IMR-90 (cell line): ENCODE data around the gene FRMD5. TPM values are rescaled to one million over a fixed set of nuclear protein-coding genes. Genes with fewer than 3 reads are reported as not detected.
"Not testable (repeated sequence)": the region's sequence is repeated elsewhere in the genome, so short reads cannot be mapped to it uniquely, and the experiment has no call there.

Source experiments
- ATAC-seq: fragments of 200-7000 bp; cut with Tn5 transposase; 2 replicates; pipeline ENCODE4 v1.9.1; 2020; ENCODE audit warnings: low read depth, mild to moderate bottlenecking, moderate library complexity
- BruUV-seq: library from RNA; stranded (reverse); fragments of 400-500 nt; replicated peaks from 2 replicates; lab custom pipeline; 2021; lab: Mats Ljungman, UMichigan
- CTCF ChIA-PET: fragments of 300-600 bp; formaldehyde crosslinking; extraction: SDS; loops from one replicate; lab custom pipeline; 2021; ENCODE audit warnings: antibody characterized with exemption; lab: Yijun Ruan, JAX
- POLR2A ChIA-PET: fragments of 300-600 bp; sonication (Branson Sonifier 250); formaldehyde crosslinking; loops from one replicate; lab custom pipeline; 2022; ENCODE audit warnings: antibody characterized with exemption; ENCODE audit not compliant: unreplicated experiment; lab: Charles Lee
- DNase-seq: peaks from one replicate; pipeline ENCODE4 v3.0.0; 2013
- H2AFZ ChIP-seq: replicated peaks from 2 replicates; pipeline ENCODE3; 2013; ENCODE audit warnings: low read length, mild to moderate bottlenecking; ENCODE audit not compliant: poor library complexity
- H2AK5ac ChIP-seq: 2 replicates; pipeline ENCODE4 v1.6.1; 2013; ENCODE audit warnings: low read depth, low read length, inconsistent platforms
- H2AK9ac ChIP-seq: replicated peaks from 2 replicates; pipeline ENCODE3; 2013; ENCODE audit warnings: mild to moderate bottlenecking, low read depth, low read length, moderate library complexity; ENCODE audit not compliant: poor library complexity
- H2BK120ac ChIP-seq: 2 replicates; pipeline ENCODE4 v1.6.1; 2013; ENCODE audit warnings: low read depth, low read length, inconsistent platforms
- H2BK15ac ChIP-seq: 3 replicates; pipeline ENCODE4 v1.6.1; 2013; ENCODE audit warnings: low read depth, low read length, inconsistent platforms
- H2BK20ac ChIP-seq: 2 replicates; pipeline ENCODE4 v1.6.1; 2013; ENCODE audit warnings: low read depth, mild to moderate bottlenecking, inconsistent platforms, low read length, moderate library complexity
- H2BK5ac ChIP-seq: 2 replicates; pipeline ENCODE4 v1.6.1; 2013; ENCODE audit warnings: mild to moderate bottlenecking, low read depth, low read length, inconsistent platforms; ENCODE audit not compliant: poor library complexity, severe bottlenecking
- H3K14ac ChIP-seq: replicated peaks from 2 replicates; pipeline ENCODE4 v1.6.1; 2013; ENCODE audit warnings: low read depth, low read length, inconsistent platforms
- H3K18ac ChIP-seq: 2 replicates; pipeline ENCODE4 v1.6.1; 2013; ENCODE audit warnings: low read depth, low read length, control low read depth
- H3K23ac ChIP-seq: 2 replicates; pipeline ENCODE4 v1.6.1; 2013; ENCODE audit warnings: low read depth, low read length, inconsistent platforms
- H3K27ac ChIP-seq: 2 replicates; pipeline ENCODE4 v1.5.1; 2013; ENCODE audit warnings: mild to moderate bottlenecking, control low read depth, low read length; ENCODE audit not compliant: insufficient read depth
- H3K27me3 ChIP-seq: 2 replicates; pipeline ENCODE4 v1.6.1; 2013; ENCODE audit warnings: low read length; ENCODE audit not compliant: control insufficient read depth, insufficient read depth
- H3K36me3 ChIP-seq: 2 replicates; pipeline ENCODE4 v1.6.1; 2013; ENCODE audit warnings: low read length, mixed read lengths; ENCODE audit not compliant: control insufficient read depth, insufficient read depth
- H3K4ac ChIP-seq: 2 replicates; pipeline ENCODE4 v1.6.1; 2013; ENCODE audit warnings: low read depth, low read length, inconsistent platforms
- H3K4me1 ChIP-seq: 2 replicates; pipeline ENCODE4 v1.6.1; 2013; ENCODE audit warnings: low read length, mixed read lengths; ENCODE audit not compliant: control insufficient read depth, insufficient read depth
- H3K4me2 ChIP-seq: 2 replicates; pipeline ENCODE4 v1.6.1; 2013; ENCODE audit warnings: low read depth, mild to moderate bottlenecking, control low read depth, low read length, moderate library complexity
- H3K4me3 ChIP-seq: 2 replicates; pipeline ENCODE4 v1.5.1; 2013; ENCODE audit warnings: low read depth, mild to moderate bottlenecking, control low read depth, low read length, moderate library complexity; ENCODE audit not compliant: insufficient read depth
- H3K56ac ChIP-seq: 2 replicates; pipeline ENCODE4 v1.6.1; 2013; ENCODE audit warnings: low read length, inconsistent platforms; ENCODE audit not compliant: insufficient read depth; ENCODE audit errors: extremely low read depth
- H3K79me1 ChIP-seq, 2 experiments: 2 replicates each; pipeline ENCODE4 v1.6.1; 2013; ENCODE audit warnings: low read length in 2 of 2, inconsistent platforms in 1 of 2, low read depth in 1 of 2
- H3K9ac ChIP-seq: 2 replicates; pipeline ENCODE4 v1.6.1; 2013; ENCODE audit warnings: low read depth, low read length, control low read depth
- H3K9me1 ChIP-seq: 2 replicates; pipeline ENCODE4 v1.6.1; 2013; ENCODE audit warnings: low read length, inconsistent platforms; ENCODE audit not compliant: insufficient read depth
- H3K9me3 ChIP-seq: 2 replicates; pipeline ENCODE4 v1.6.1; 2013; ENCODE audit warnings: low read length; ENCODE audit not compliant: control insufficient read depth, insufficient read depth
- H4K20me1 ChIP-seq: 2 replicates; pipeline ENCODE4 v1.6.1; 2013; ENCODE audit warnings: low read length, inconsistent platforms; ENCODE audit not compliant: insufficient read depth
- H4K5ac ChIP-seq: 2 replicates; pipeline ENCODE4 v1.6.1; 2013; ENCODE audit warnings: mild to moderate bottlenecking, low read depth, low read length, control low read depth
- H4K8ac ChIP-seq, 2 experiments: 2 replicates each; pipeline ENCODE4 v1.6.1; 2013; ENCODE audit warnings: low read depth in 2 of 2, low read length in 2 of 2, control low read depth in 1 of 2, inconsistent platforms in 1 of 2
- H4K91ac ChIP-seq: 2 replicates; pipeline ENCODE4 v1.6.1; 2013; ENCODE audit warnings: low read depth, low read length, inconsistent platforms; ENCODE audit not compliant: insufficient read depth
- WGBS, 2 experiments: methylation state at CpG; one replicate each; pipeline versions ENCODE4 v1.1.5 to v1.1.7; 2013; ENCODE audit warnings: missing lambda C conversion rate in 2 of 2; ENCODE audit not compliant: insufficient read length in 1 of 2; ENCODE audit errors: extremely low coverage in 2 of 2; 5-methylcytosine and 5-hydroxymethylcytosine counted together
- dilution Hi-C: fragments of 300-500 bp; cut with HindIII; formaldehyde crosslinking; loops from one replicate; pipeline ENCODE4 v1.14.3; 2018; ENCODE audit warnings: low sequenced_read_pairs; ENCODE audit not compliant: unreplicated experiment
- in situ Hi-C: fragments of 300-500 bp; cut with MboI; formaldehyde crosslinking; loops from 3 replicates; pipeline ENCODE4 v1.14.3; 2019; ENCODE audit warnings: low sequenced_read_pairs, inconsistent platforms, mixed read lengths
- intact Hi-C: fragments of 100-400 bp; cut with micrococcal nuclease; formaldehyde crosslinking; loops from 2 replicates; pipeline ENCODE4 v1.10.0; 2022
- polyA plus RNA-seq, 3 experiments: library from polyadenylated mRNA; depleted of rRNA; stranded (reverse); fragments of >200 nt; gene quantifications; 2 replicates each; pipeline ENCODE4 v1.2.3, GENCODE V29; 2012; ENCODE audit warnings: low replicate concordance in 1 of 3
- total RNA-seq: library from RNA; depleted of rRNA; stranded (reverse); fragments of >200 nt; gene quantifications from 2 replicates; pipeline ENCODE4 v1.2.3, GENCODE V29; 2012

The FRMD5 gene
- total and polyA plus RNA-seq, 2 of the 4 experiments (the other 2 are of a cell fraction), result 4.1 to 5.4 TPM

GRCh38 chr15:43831519-43832052 is 363.5 kb downstream of the FRMD5 start:
- BruUV-seq, H3K4ac ChIP-seq, H3K4me3 ChIP-seq, DNase-seq, H4K8ac ChIP-seq, H3K14ac ChIP-seq, H3K27ac ChIP-seq, H2BK20ac ChIP-seq, H4K20me1 ChIP-seq, H3K18ac ChIP-seq, H3K9me3 ChIP-seq, H2BK5ac ChIP-seq, H3K9me1 ChIP-seq, H3K4me1 ChIP-seq, H3K23ac ChIP-seq, H3K9ac ChIP-seq, H3K27me3 ChIP-seq, H2BK15ac ChIP-seq, H2AK5ac ChIP-seq, H3K4me2 ChIP-seq, H4K5ac ChIP-seq, H2AFZ ChIP-seq, dilution Hi-C loops, H4K91ac ChIP-seq, H3K36me3 ChIP-seq, POLR2A ChIA-PET, ATAC-seq, H3K56ac ChIP-seq, in situ Hi-C loops, H2BK120ac ChIP-seq, H2AK9ac ChIP-seq, intact Hi-C loops: not testable (repeated sequence)
- 100% methylated on average over 4 of the region's 14 CpGs; no CpG with 5 or more reads in 1 of the 2 experiments for WGBS, 2 experiments
- CTCF ChIA-PET, result interaction anchor here (0.7 kb wide), 1 partner anchor 178 kb away, joined by 3 read pairs; no protein-coding TSS in a partner anchor
- peaks cover 0 to 39% of the 10 kb centered on the region in 2 experiments; a peak in 3 of 4 replicates for H3K79me1 ChIP-seq

GRCh38 chr15:43830691-43831275 is 364.3 kb downstream of the FRMD5 start:
- H2AFZ ChIP-seq, H3K56ac ChIP-seq, ATAC-seq, H3K18ac ChIP-seq, dilution Hi-C loops, H3K4ac ChIP-seq, H2BK5ac ChIP-seq, BruUV-seq, DNase-seq, H3K27me3 ChIP-seq, H2AK9ac ChIP-seq, H3K4me3 ChIP-seq, H3K9me1 ChIP-seq, intact Hi-C loops, H2BK15ac ChIP-seq, H3K27ac ChIP-seq, H4K5ac ChIP-seq, H3K14ac ChIP-seq, H2BK120ac ChIP-seq, H4K91ac ChIP-seq, H2BK20ac ChIP-seq, in situ Hi-C loops, H4K20me1 ChIP-seq, H3K36me3 ChIP-seq, H3K4me2 ChIP-seq, H4K8ac ChIP-seq, H2AK5ac ChIP-seq, H3K4me1 ChIP-seq, H3K9me3 ChIP-seq, POLR2A ChIA-PET, H3K9ac ChIP-seq: not testable (repeated sequence)
- no CpG with 5 or more reads among the region's 9 CpGs for WGBS, 2 experiments
- CTCF ChIA-PET, result interaction anchor here (0.7 kb wide), 1 partner anchor 179 kb away, joined by 3 read pairs; no protein-coding TSS in a partner anchor
- H3K23ac ChIP-seq, result 0 out of 2 replicates have a peak overlapping the region, but pooled peaks have one; percentile 5
- H3K79me1 ChIP-seq, result peaks cover 6 to 44% of the 10 kb centered on the region in 2 experiments; a peak in 3 of 4 replicates
